ENCODE results near the gene ADGRE3.

DNA sequence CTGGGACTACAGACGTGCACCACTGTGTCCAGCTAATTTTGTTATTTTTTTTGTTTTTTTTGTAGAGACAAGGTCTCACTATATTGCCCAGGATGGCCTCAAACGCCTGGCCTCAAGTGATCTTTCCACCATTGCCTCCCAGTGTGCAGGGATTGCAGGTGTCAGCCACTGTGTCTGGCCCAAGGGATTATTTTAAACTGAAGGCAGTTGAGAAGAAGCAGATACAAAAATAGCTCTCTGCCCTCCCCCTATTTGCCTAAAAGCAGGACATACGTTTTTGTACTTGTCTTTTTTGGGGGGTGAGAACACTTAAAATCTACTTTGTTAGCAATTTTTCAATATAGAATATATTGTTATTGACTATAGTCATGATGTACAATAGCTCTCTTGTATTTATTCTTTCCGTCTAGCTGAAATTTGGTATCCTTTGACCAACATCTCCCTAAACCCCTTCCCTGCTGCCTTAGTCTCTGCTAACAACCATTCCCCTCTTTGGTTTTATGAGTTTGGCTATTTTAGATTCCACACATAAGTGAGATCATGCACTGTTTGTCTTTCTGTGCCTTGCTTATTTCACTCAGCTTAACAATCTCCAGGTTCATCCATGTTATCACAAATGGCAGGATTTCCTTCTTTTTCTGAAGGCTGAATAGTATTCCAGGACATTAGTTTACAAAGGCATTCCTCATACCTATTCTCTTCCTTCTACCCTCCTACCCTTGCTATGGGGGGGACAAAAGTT, 34.9 kb downstream of the ADGRE3 start:
- TF ChIP-seq, protein P1, sequence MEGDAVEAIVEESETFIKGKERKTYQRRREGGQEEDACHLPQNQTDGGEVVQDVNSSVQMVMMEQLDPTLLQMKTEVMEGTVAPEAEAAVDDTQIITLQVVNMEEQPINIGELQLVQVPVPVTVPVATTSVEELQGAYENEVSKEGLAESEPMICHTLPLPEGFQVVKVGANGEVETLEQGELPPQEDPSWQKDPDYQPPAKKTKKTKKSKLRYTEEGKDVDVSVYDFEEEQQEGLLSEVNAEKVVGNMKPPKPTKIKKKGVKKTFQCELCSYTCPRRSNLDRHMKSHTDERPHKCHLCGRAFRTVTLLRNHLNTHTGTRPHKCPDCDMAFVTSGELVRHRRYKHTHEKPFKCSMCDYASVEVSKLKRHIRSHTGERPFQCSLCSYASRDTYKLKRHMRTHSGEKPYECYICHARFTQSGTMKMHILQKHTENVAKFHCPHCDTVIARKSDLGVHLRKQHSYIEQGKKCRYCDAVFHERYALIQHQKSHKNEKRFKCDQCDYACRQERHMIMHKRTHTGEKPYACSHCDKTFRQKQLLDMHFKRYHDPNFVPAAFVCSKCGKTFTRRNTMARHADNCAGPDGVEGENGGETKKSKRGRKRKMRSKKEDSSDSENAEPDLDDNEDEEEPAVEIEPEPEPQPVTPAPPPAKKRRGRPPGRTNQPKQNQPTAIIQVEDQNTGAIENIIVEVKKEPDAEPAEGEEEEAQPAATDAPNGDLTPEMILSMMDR (optimal IDR thresholded peaks at IDR 0.05 in 1 of 3, IDR thresholded peaks at IDR 0.05 in 1 of 3, conservative IDR thresholded peaks at IDR 0.05 in 1 of 3; ENCODE audit: extremely low read depth in 1 of 3, insufficient read depth in 2 of 3, low read length in 3 of 3): no peak
- no peak for TF ChIP-seq EZH2 (IDR thresholded peaks at IDR 0.05; ENCODE audit: low read length)

Measured in keratinocyte (primary cell).